Hippocampal formation (tissue), 2 donors: ENCODE results near the gene KISS1R.

Source experiments
- DNase-seq, 2 donors: peaks; one replicate each; lab custom pipeline; 2025; lab: John Stamatoyannopoulos, UW

The KISS1R gene

DNA sequence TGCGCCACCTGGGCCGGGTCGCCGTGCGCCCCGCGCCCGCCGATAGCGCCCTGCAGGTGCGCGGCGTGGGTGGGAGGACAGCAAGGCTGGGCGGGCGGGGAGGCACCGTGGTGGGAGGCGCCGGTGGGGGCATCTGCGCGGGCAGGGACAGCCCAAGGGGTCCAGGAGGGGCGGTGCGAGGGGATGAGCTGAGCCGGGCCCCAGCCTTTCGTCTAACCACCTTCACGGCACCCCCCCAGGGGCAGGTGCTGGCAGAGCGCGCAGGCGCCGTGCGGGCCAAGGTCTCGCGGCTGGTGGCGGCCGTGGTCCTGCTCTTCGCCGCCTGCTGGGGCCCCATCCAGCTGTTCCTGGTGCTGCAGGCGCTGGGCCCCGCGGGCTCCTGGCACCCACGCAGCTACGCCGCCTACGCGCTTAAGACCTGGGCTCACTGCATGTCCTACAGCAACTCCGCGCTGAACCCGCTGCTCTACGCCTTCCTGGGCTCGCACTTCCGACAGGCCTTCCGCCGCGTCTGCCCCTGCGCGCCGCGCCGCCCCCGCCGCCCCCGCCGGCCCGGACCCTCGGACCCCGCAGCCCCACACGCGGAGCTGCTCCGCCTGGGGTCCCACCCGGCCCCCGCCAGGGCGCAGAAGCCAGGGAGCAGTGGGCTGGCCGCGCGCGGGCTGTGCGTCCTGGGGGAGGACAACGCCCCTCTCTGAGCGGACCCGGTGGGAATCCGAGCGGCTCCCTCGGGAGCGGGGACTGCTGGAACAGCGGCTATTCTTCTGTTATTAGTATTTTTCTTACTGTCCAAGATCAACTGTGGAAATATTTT lies 3.1 kb downstream of the KISS1R start:
- DNase-seq: no peak

DNA sequence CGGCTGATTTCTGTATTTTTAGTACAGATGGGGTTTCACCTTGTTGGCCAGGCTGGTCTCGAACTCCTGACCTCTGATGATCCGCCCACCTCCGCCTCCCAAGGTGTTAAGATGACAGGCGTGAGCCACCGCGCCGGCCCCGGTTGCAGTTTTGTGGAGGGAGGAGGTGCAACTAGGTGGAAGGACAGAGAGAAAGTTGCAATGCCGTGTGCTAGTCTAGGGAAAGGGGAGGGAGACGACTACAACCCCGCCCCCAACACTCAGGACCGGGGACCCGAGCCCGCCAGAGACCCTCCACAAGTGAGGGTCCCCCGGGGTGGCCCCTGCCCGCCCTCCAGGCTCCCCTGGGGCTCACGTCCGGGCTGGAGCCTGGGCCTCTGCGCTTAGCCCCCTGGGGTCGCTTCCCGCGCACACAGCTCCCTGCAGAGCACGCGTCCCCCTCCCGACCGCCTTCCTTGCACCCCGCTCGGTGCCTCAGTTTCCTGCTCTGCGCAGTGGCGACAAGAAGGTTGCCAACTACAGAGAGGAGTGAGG lies 7.5 kb downstream of the KISS1R start:
- no peak for DNase-seq

DNA sequence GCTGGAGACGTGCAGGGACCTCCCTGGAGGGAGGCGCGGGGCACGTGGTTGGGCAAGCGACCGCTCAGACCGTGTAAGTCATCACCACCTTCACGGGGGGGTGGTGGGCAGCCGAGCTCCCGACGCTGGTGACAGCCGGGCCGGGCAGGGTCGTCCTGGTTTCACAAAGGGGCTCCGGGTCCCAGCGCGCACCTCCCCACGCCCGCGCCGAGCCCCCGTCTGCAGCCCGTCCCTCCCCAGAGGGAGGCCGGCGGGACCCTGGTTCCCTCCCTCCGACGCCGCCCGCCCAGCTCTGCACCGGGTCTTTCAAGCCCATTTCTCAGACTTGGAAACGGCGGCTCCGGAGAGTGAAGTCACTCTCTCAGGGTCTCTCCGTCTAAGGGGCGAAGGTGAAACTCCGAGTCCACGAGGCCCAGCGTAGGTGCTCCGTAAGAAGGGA lies 8.0 kb downstream of the KISS1R start:
- no peak for DNase-seq

DNA sequence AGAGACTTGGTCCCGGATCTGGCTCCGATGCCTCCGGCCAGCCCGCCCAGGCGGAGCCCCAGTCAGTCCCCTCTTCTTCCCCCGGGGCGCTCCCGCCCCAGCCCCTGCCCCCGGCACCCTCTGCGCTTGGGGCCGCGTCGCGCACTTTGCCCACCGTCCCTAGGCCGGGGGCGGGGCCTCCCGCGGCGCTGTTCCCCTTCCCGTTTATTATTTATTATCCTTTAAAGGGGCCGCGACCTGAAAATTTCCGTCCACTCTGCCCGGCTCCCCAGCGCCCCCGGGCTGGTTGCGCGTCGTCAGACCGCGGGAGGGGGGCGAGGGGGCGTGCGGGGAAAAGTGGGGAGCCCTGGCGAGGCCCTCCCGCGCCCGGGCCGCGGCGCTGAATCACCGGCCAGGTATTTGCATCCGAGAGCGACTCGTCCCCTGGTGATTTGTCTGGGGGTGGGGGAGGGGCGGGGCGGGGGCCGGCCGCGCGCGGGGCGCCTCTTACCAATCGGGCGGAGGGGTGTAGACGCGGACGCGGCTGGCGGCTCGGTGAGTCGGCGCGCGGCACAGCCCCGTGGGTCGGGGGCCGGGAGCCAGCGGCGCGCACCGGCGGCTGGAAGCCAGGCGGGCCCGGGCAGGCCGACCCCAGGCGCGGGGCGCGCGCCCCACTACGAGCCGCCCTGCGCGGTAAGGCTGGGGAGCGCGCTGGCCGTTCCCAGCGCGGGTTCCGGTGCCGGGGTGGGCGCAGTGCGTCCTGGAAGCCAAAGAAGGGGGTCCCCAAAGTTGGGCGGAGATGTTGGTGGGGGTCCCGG lies 8.6 kb downstream of the KISS1R start, which contains the start of gene ARID3A:
TSS of gene ARID3A (plus strand) at position 510 of the 797 bp plus-strand sequence. CDS start 3,494 bp downstream, outside the sequence.
- peak; percentile 74 to 78 for DNase-seq

DNA sequence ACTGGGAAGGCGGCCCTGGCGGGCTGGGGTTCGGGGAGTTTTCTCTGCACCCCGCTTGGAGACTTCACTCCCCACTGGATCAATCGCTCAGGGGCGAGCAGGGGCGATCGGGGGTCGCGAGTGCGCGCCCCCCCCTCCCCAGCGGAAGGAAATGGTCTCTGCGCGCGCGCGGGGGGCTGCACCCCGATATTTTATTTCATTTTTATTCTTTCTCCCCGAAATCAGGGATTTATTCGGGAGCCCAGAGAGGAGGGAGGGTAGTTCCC lies 9.1 kb downstream of the KISS1R start:
- no peak for DNase-seq

DNA sequence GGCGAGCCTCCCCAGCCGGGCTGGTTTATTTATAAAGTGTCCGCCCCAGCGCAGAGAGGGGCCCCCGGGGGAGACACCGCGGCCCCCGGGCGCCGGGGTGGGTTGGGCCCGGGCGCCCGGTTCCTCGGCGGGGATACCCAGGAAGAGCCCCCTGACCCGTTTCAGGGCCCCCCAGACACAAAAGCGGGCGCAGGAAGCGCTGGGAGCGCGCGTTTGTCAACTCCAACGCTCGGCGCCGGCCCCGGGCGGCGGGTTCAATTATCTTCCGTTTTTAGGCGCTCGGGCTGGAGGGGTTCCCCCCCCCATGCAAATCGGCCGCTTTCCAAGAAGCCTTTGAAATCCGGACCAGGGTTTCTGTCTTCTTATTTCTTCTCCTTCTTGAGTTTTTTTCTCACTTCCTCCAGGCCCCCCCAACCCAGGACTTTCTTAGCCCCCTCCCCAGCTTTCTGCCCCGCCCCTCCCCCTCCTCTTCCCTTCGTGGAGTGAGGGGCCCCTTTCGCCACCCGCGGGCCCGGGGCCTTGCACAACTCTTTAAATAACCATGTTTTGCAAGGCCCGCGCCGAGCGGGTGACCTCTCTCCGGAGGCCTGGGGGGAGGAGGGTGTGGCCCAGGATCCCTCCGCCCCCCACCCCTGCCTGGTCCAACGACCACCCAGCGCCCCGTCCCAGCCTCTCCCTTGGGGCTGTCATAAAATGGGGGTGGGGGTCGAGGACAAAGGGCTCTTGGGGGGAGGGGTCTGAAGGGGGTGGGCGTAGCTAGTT lies 9.6 kb downstream of the KISS1R start:
- no peak for DNase-seq

DNA sequence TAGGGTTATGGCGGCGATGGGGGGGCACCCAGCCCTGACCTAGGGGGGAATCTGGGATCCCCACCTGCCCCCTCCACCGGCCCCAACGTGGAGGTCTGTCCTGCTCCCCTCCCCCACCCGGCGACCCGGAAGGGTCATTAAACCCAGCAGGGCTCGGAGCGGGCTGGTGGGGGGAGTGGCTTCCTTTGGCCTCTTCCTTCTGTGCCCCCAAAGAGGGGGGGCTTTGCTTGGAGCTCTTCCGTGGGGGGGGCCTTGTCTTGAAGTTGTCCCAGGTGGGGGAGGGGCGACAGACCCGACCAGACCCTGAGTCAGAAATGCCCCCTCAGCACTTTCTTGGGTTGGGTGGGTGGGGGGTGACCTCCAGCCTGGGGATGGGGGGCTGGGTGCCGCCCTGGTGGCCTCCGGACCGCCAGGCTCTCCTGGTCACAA lies 10.2 kb downstream of the KISS1R start:
- no peak for DNase-seq

DNA sequence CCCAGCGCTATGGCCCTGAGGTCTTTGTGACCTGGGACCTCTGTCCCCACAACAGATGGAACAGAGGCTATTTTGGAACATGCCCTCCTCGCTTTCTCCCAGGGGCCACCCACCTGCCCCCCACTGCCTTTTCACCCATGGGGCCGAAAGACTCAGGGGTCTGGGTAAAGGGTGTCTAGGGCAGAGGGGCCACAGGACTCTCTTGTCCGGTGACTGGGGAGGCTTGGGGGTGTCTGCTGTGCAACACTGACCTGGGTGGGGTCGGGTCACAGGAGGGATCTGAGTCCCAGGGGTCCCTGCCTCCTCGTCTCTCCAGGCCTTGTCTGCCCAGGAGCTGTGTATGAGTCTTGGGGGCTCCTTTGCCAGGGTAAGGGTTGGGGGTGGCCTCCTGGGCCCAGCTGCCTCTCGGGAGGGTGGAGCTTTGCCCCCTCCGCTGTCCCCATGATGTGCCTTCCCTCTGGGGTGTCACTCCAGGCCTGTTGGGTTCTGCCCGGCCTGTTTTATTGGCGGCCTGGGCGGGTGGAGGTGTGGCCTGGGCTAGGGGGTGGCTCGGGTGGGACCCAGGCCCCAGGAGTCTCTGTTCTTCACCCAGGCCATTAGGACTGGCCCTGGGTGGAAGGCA lies 10.8 kb downstream of the KISS1R start:
- DNase-seq: no peak

DNA sequence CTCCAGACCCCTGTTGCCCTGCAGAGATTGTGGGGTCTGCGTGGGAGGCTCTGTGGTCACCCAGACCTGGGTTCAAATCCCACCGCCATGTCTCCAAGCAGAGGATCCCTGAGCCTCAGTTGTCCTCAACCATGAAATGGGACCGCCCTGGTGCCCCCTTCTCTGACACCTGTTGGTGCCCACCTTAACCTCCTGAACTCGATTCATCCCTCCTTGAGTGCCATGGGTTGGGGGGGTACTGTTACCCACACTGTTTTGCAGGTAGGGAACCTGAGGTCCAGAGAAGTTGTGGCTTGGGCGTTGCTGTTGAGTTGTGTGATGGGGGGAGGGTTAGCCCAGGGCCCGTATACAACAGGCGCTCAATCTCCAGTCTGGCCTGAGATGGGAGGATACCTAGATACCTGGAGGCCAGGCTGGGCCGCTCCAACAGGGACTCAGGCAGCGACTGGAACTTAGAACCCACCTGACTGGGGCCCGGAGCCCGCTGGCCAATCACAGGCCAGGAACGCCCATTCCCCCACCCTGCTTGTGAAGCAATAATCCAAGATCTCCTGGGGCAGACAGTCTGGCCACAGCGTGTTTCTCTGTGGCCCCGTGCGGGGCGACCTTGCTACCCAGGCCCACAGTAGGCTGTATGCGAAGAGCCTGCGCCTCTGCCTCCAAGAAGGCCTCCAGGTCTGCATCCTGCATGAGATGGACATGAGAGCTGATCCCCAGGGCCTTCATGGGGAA lies 11.5 kb downstream of the KISS1R start:
- no peak for DNase-seq

DNA sequence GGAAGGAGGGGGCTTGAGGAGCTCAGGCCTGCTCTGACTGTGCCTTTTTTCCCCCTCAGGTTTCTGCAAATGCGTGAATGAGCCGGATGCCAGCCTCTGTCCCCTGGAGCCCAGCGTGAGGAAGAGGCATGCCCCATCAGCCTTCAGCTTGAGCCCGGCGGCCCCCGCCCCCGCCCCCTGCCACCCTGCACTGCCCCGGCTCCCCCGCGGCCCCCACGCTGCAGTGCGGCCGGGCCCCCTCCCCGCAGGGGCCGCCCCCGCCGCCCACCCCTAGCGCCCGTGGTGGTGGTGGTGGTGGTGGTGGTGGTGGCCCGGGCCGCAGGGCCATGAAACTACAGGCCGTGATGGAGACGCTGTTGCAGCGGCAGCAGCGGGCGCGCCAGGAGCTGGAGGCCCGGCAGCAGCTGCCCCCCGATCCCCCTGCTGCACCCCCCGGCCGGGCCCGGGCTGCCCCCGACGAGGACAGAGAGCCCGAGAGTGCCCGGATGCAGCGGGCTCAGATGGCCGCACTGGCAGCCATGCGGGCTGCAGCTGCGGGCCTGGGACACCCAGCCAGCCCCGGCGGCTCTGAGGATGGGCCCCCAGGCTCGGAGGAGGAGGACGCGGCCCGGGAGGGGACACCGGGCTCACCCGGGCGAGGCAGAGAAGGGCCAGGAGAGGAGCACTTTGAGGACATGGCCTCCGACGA lies 12.2 kb downstream of the KISS1R start:
- DNase-seq: no peak

DNA sequence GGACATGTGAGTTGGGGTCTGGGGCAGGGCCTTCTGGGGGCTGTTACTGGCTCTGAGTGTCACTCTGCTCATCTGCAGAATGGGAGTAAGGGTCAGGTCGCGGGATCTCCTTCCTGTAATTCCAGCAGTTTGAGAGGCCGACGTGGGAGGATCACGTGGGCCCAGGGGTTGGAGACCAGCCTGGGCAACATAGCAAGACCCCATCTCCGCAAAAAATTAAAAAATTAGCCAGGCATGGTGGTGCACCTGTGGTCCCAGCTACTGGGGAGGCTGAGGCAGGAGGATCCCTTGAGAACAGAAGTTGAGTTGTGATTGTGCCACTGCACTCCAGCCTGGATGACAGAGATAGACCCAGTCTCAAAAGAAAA lies 12.7 kb downstream of the KISS1R start:
- DNase-seq: no peak

DNA sequence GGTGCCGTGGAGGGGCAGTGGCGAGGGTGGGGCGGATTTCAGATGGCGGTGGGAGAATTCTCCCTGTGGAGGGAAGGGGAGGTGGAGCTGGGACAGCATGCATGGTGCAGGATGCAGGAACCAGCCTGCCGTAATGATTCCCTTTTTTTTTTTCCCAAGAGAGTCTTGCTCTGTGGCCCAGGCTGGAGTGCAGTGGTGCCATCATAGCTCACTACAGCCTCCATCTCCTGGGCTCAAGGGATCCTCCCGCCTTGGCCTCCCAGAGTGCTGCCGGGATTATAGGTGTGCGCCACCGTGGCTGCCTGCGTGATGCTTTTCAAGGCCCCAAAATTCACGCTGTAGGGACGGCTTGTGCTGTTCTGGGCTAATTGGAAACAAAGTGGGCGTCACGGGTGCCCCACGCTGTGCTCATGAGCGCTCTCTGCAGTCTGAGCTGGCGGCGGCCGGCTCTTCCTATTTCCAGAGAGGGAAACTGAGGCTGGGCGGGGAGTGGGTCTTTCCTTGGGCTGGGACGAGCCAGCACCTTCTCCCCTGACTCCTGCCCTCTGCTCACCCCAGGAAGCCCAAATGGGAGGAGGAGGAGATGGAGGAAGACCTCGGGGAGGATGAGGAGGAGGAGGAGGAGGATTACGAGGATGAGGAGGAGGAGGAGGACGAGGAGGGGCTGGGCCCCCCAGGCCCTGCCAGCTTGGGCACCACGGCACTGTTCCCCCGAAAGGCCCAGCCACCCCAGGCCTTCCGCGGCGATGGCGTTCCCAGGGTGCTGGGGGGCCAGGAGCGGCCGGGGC lies 14.9 kb downstream of the KISS1R start:
- no peak for DNase-seq

DNA sequence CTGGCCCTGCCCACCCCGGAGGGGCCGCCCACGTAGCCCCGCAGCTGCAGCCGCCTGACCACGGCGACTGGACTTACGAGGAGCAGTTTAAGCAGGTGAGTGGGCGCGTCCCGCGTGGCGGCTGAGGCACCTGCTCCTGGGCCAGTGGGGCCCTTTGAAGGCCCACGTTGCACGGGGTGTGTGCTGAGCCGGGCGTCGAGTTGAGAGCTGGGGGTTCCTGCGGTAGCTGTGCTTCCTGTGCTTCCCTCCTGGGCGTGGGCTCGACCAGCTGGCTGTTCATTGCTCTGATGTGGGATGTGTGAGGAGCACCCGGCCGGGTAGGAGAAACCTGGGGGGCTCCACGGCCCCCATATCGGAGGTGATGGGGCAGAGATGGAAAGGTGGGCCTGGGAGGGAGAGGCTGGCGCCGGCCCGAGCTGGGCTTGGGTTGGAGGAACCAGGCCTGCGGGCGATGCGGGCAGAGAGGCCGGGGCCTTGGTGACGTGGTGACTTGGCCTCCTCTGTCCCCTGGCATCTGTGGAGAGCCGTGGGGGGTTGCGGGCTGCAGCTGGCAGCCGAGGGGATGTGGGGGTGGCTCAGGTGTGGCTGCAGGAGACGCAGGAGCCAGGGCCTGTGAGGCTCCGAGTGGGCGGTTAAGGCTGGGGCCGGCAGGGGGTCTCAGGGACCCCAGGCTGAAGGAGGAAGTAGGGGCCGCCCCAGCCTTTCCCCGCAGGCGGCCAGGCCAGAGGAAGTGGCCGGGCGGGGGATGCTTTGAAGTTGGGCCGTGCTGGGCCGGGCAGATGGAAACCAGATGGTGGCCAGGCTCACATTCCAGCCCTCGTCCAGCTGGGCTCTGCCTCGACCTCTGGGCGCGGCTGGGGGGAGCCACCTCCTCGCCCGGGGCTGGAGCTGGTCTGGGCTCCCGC lies 15.8 kb downstream of the KISS1R start:
- no peak for DNase-seq

DNA sequence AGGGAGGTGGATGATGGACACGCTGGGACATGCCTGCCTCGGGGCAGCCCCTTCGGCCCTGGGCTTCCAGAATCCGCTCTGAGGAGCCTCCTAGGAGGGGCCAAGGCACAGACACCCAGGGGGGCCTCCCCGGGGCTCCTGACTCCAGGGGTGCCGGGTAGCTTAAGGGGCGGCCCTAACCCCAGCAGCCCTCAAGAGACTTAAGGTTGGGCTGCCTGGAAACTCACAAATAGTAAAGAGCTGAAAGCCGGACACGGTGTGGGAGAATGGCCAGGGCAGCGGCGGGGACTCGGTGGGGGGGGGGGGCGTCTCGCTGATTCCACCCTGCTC lies 16.4 kb downstream of the KISS1R start:
- DNase-seq: no peak

DNA sequence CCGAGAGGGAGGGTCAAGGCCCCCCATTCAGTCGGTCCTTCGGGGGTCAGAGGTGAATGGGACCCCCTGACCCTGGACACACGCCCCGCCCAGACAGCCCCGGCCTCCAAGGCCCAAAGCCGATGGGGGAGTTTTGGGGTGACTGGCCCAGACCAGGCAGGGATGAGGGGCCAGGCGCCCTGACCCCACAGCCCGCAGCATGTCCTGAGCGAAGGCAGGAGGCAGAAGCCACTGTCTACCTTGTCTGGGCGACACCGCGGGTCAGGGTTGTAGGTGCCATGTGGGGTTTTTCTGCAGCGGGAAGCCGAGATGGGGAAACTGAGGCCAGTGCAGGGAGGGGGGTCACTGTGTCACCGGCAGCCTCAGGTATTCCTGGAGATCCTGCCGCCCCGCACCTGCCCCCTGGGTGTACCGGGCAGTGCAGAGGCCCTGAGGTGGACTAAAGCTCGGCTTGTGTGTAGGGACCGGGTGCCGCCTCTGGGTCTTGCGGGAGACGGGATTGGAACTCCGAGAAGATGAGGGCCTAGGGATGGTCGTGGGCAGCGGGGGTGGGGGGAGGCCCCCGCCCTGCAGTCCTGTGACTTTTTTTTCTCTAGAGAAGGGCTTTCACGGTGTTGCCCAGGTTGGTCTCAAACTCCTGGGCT lies 17.2 kb downstream of the KISS1R start:
- no peak for DNase-seq

DNA sequence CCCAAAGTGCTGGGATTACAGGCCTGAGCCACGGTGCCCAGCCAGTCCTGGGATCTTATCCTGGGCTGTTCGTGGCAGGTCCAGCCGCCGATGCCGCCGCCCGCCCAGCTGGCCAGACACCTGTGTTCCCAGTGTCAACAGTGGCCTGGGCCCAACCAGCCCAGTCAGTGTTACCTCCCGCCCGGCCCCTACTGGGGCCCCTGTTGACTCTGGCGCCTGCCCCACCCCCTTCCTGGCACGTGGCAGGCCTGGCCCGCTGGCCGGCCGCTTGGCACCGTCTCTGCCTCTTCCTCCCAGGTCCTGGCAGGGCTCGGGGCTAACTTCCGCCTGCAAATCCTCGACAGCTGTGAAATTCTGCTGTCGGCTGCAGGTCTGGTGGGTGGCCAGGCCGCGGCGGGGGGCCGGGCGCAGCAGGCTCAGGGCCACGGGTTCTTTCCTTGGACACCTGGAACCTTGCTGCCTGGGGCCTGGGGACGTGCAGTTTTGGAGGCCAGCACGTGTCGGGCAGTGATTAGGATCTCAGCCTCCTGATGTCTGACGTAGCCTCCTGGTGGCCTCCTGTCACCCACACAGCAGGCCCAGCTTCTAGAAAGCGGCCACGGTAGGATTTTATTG lies 17.8 kb downstream of the KISS1R start:
- peak in 1 of 2 donors; percentile 56 for DNase-seq

DNA sequence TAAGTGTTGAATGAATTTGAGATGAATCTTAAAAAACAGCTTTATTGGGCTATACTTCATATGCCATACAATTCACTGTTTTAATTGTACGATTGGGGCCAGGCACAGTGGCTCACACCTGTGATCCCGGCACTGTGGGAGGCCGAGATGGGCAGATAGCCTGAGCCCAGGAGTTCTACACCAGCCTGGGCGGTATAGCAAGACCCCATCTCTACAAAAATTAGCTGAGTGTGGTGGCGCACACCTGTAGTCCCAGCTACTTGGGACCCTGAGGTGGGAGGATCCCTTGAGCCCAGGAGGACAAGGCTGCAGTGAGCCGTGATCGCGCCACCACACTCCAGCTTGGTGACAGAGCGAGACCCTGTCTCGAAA lies 19.0 kb downstream of the KISS1R start:
- DNase-seq: no peak

DNA sequence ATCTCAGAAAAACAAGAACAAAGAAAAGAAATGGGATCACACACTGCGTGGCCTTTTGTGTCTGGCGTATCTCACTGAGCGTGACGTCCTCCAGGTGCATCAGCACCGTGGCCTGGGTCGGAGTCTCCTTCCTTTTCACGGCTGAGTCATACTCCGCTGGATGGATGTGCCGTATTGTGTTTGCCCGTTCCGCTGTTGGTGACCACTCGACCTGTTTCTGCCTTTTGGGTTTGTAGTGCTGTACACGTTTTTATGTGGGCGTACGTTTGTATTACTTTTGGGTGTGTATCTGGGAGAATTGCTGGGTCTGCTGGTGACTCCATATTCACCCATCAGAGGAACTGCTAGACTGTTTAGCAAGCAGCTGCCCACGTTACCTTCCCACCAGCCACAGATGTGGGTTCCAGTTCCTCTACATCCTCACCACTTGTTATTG lies 20.1 kb downstream of the KISS1R start:
- DNase-seq: no peak
